Tibial artery (tissue), 4 donors: ENCODE results near the gene ACP6.
A peak's percentile ranks its signal among the peaks of the same experiment; 100 is the strongest.

Source experiments
- DNase-seq, 2 donors: peaks; one replicate each; pipeline ENCODE4 v3.0.0-alpha.2; 2019
- H3K27ac ChIP-seq, 2 donors: fragments of 200-600 bp; sonication (generic) in 1 of 2; 1 replicate in 1 of 2; 2 replicates in 1 of 2; pipeline ENCODE4 v1.5.1; 2018 to 2019; ENCODE audit warnings: mild to moderate bottlenecking in 1 of 2
- H3K27me3 ChIP-seq, 2 donors: fragments of 200-600 bp; sonication (generic) in 1 of 2; one replicate each; pipeline versions ENCODE4 v1.5.1 to v1.6.0; 2016 to 2019
- H3K36me3 ChIP-seq, 3 donors: fragments of 200-600 bp; sonication (generic) in 2 of 3; one replicate each; pipeline ENCODE4 v1.5.1; 2016 to 2019; ENCODE audit warnings: mild to moderate bottlenecking in 2 of 3
- H3K4me1 ChIP-seq, 4 donors: fragments of 200-600 bp; sonication (generic) in 2 of 4; 1 replicate in 3 of 4; 2 replicates in 1 of 4; pipeline ENCODE4 v1.5.1; 2016 to 2019
- H3K4me3 ChIP-seq, 2 donors: fragments of 200-600 bp; sonication (generic) in 1 of 2; 1 replicate in 1 of 2; 2 replicates in 1 of 2; pipeline ENCODE4 v1.5.1; 2018 to 2019; ENCODE audit warnings: mild to moderate bottlenecking in 2 of 2
- H3K9me3 ChIP-seq, 3 donors: fragments of 200-600 bp; sonication (generic) in 1 of 3; one replicate each; pipeline ENCODE4 v1.5.1; 2016 to 2019
- intact Hi-C: fragments of 100-400 bp; cut with DNase I; formaldehyde crosslinking; loops from one replicate; pipeline ENCODE4 v1.15.0; 2023; ENCODE audit warnings: low total_unique reads
- TF ChIP-seq, protein P1 (sequence below), 2 experiments: fragments of 200-600 bp in 1 of 2; fragments of 450-650 bp in 1 of 2; IDR thresholded peaks; one replicate each; pipeline ENCODE4 v1.5.1; 2017 to 2019; ENCODE audit warnings: antibody characterized with exemption in 2 of 2, mild to moderate bottlenecking in 1 of 2, moderate library complexity in 1 of 2

ACP6 gene

DNA sequence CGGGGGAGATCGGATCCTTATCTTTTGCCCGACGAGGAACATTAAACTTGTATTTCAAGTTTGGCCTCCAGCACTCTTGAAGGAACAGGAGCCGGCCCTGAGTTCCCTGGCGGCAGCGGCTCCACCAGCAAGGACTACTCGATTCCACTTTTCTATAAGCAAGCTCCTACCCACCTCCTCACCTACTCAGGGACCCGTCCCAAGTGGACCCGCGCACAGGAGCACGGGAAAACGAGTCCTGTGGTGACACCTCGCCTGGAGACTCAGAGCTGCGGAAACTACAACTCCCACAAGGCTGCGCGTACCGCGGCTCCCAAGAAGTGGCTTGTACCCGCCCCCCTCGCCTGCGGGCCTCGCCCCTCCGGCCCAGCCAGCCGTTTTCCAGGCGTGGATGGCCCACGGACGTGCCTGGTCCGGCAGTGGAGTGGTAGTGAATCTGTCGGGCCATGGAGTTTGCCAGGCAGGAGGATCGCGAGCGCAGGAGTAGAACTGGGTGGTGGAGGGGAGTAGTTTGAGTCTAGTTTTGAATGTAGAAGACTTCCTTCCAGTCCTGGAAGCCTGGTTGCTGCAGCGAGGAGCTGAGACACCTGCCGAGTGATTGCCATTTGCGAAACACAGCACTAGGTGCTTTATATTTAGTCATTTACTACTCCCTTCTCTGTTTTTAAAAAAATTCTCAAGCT lies at the start of gene ACP6:
Gene ACP6 (minus strand): TSS at position 206 of the 683 bp plus-strand sequence. CDS start 476 bp downstream, outside the sequence.
- Histone ChIP-seq H3K27ac (peak within 1 kb of the TSS; percentile 75 to 90), H3K4me3 (peak within 1 kb of the TSS; percentile 79 to 83), H3K27me3 (no peaks in the 10 kb centered on the region), H3K9me3 (no peaks in the 10 kb centered on the region), H3K36me3 (no peaks in the 10 kb centered on the region), H3K4me1 (peaks cover 0 to 15% (median 6%) of the 10 kb centered on the region in 4 donors)
- intact Hi-C loops, result no loop called here
- TF ChIP-seq, protein P1, sequence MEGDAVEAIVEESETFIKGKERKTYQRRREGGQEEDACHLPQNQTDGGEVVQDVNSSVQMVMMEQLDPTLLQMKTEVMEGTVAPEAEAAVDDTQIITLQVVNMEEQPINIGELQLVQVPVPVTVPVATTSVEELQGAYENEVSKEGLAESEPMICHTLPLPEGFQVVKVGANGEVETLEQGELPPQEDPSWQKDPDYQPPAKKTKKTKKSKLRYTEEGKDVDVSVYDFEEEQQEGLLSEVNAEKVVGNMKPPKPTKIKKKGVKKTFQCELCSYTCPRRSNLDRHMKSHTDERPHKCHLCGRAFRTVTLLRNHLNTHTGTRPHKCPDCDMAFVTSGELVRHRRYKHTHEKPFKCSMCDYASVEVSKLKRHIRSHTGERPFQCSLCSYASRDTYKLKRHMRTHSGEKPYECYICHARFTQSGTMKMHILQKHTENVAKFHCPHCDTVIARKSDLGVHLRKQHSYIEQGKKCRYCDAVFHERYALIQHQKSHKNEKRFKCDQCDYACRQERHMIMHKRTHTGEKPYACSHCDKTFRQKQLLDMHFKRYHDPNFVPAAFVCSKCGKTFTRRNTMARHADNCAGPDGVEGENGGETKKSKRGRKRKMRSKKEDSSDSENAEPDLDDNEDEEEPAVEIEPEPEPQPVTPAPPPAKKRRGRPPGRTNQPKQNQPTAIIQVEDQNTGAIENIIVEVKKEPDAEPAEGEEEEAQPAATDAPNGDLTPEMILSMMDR (IDR thresholded peaks at IDR 0.05), result no peak
- peak; percentile 94 to 97 for DNase-seq

DNA sequence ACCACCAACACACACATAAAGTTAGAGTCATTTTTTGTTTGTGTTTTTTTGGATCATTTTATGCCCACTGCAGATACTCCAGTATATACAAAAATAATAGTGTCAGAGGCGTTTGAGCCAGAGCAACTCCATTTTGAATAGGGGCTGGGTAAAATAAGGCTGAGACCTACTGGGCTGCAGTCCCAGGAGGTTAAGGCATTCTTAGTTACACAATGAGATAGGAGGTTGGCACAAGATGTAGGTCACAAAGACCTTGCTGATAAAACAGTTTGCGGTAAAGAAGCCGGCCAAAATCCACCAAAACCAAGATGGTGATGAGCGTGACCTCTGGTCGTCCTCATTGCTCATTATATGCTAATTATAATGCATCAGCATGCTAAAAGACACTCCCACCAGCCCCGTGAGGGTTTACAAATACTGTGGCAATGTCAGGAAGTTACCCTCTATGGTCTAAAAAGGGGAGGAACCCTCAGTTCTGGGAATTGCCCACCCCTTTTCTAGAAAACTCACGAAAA lies 49.4 kb upstream of the ACP6 start:
- H3K9me3 ChIP-seq, result no peaks in the 10 kb centered on the region
- intact Hi-C loops, result no loop called here
- H3K4me1 ChIP-seq, result no peaks in the 10 kb centered on the region
- TF ChIP-seq, protein P1 (IDR thresholded peaks at IDR 0.05), result no peak
- H3K27me3 ChIP-seq, result peaks cover 0 to 8% of the 10 kb centered on the region in 2 donors
- no peaks in the 10 kb centered on the region for H3K36me3 ChIP-seq
- DNase-seq, result no peak
- H3K4me3 ChIP-seq, result no peak overlapping the region
- no peak overlapping the region for H3K27ac ChIP-seq

DNA sequence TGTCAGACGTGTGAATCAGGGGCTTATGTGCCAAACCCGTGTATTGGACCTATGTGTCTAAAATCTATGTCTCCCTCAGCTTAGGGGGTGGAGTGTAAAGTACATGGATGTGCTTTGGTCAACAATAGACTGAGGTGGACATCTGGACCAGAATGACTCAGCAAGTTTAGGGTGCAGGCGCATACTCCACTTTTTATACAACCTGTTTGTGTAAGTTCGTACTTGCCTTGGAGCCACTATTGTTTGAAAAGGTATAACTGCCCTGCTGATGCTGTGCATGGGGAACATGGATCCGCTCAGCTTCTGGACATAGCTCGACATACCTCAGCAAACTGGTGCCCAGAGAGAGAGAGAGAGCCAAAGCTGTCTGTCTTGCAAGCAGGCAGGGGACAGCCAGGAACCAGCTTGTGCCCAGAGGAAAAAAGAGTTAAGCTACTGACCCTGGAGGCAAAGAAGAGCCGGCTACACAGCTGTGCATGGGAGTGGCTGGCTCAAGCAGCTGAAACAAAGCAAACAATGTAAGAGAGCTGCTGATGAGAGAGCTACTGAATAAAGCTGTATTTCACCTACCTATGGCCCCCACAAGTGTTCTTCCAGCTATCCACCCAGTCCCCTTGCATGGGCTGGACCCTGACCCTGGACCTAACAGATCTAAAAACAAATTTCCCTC lies 48.8 kb upstream of the ACP6 start:
- H3K4me3 ChIP-seq, result no peak overlapping the region
- no peaks in the 10 kb centered on the region for H3K9me3 ChIP-seq
- H3K27me3 ChIP-seq, result peaks cover 0 to 8% of the 10 kb centered on the region in 2 donors
- no peaks in the 10 kb centered on the region for H3K36me3 ChIP-seq
- TF ChIP-seq, protein P1 (IDR thresholded peaks at IDR 0.05), result no peak
- no peak overlapping the region for H3K27ac ChIP-seq
- intact Hi-C loops, result no loop called here
- DNase-seq, result no peak
- H3K4me1 ChIP-seq, result no peaks in the 10 kb centered on the region

DNA sequence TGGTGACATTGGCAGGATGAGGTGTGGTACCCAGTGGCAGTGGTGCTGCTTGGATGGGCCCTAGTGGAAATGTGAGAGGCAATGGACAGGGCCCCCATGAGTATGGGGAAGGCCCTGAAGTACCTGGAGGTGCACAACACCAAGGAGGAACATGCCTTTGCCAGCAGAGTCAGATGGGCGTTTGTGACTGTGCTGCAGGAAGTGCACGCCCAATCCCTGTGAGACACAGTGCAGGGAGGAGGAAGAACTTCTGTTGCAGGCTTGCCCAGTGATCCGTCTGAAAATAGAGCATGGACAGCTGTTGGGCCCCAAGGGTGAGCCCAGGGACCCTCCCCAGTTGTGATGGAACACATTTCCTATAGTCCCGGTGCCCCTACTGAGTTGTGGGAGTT lies 47.4 kb upstream of the ACP6 start:
- TF ChIP-seq, protein P1 (IDR thresholded peaks at IDR 0.05), result no peak
- Histone ChIP-seq H3K27ac (no peak overlapping the region), H3K9me3 (no peaks in the 10 kb centered on the region), H3K4me3 (no peak overlapping the region), H3K4me1 (no peaks in the 10 kb centered on the region), H3K36me3 (no peaks in the 10 kb centered on the region), H3K27me3 (peaks cover 0 to 8% of the 10 kb centered on the region in 2 donors)
- no peak for DNase-seq
- intact Hi-C loops, result no loop called here

DNA sequence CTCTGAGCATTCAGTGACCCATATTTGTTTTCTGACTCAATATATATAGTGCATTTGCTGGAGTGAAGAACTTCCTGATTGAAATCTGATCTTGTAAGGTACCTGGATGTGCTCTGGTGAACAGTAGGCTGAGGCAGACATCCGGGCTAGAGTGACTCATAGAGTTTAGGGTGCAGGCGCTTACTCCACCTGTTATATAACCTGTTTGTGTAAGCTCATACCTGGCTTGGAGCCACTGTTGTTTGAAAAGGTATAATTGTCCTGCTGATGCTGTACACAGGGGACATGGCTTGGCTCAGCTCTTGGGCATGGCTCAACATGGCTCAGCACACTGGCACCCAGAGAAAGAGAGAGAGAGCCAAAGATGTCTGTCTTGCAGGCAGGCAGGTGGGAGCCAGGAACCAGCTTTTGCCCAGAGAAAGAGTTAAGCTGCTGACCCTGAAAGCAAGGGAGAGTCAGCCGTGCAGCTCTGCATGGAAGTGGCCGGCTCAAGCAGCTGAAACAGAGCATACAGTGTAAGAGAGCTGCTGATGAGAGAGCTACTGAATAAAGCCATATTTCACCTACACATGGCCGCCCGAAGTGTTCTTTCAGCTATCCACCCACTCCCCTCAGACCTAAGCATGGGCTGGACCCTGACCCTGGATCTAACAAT lies 46.9 kb upstream of the ACP6 start:
- no peak overlapping the region for H3K27ac ChIP-seq
- DNase-seq, result no peak

More for the DNA sequence above, 46.9 kb upstream of the ACP6 start:
- Histone ChIP-seq H3K4me1 (no peaks in the 10 kb centered on the region), H3K27me3 (peaks cover 0 to 8% of the 10 kb centered on the region in 2 donors), H3K36me3 (no peaks in the 10 kb centered on the region), H3K4me3 (no peak overlapping the region), H3K9me3 (no peaks in the 10 kb centered on the region)
- intact Hi-C loops, result no loop called here
- TF ChIP-seq, protein P1 (IDR thresholded peaks at IDR 0.05), result no peak
